ENCODE measurements around the gene DAPK2. TPM values are rescaled to one million over a fixed set of nuclear protein-coding genes. Genes with fewer than 3 reads are reported as not detected.

The DAPK2 gene
- total and polyA plus RNA-seq, 2 donors (not counting 1 experiment from before 2014, with no cell fraction given), result 8.3 to 31.9 TPM

GRCh38 chr15:63888146-63888545 lies 158.1 kb downstream of the DAPK2 start:
- ChIA-PET CTCF (interaction anchor here (0.6 to 9.0 kb wide), 6 partner anchors 58 to 1860 kb away, joined by 3 to 149 read pairs (median 8); no protein-coding TSS in a partner anchor), POLR2A (no interaction called here)
- no peaks in the 10 kb centered on the region for H3K27me3 Mint-ChIP-seq
- no peak overlapping the region for H3K9ac ChIP-seq (ENCODE audit: low read length)
- no peaks in the 10 kb centered on the region for H4K20me1 ChIP-seq (ENCODE audit: control insufficient read depth, insufficient read depth, low read length, poor library complexity, severe bottlenecking)
- H3K27me3 ChIP-seq (replicated peaks in 1 of 4; ENCODE audit: control extremely low read depth in 1 of 4, control insufficient read depth in 3 of 4, insufficient read depth in 4 of 4, low read length in 3 of 4), result no peaks in the 10 kb centered on the region
- no peak overlapping the region for H3K27ac Mint-ChIP-seq
- H3K4me2 ChIP-seq (replicated peaks; ENCODE audit: low read depth, low read length, poor library complexity, severe bottlenecking), result no peak overlapping the region
- no peak overlapping the region for H3K4me3 ChIP-seq (ENCODE audit: control extremely low read depth in 1 of 5, extremely low read depth in 1 of 5, insufficient read depth in 1 of 5, low read depth in 2 of 5, low read length in 4 of 5)
- H3K27ac ChIP-seq (ENCODE audit: low read length in 2 of 2), result no peak overlapping the region
- peaks cover 21 to 24% of the 10 kb centered on the region in 2 donors for H3K4me1 ChIP-seq (ENCODE audit: control insufficient read depth in 2 of 2, insufficient read depth in 2 of 2, low read length in 2 of 2)
- intact Hi-C loops (cut with micrococcal nuclease), result no loop called here
- WGBS (ENCODE audit: insufficient coverage), result no CpG with 5 or more reads among the region's 1 CpG
- no peak overlapping the region for H2AFZ ChIP-seq (ENCODE audit: insufficient read depth, low read depth, low read length, poor library complexity, severe bottlenecking)
- no peaks in the 10 kb centered on the region for H3K9me3 Mint-ChIP-seq (ENCODE audit: insufficient read depth)
- H3K4me3 Mint-ChIP-seq, result no peak overlapping the region
- no peaks in the 10 kb centered on the region for H3K9me3 ChIP-seq (ENCODE audit: control extremely low read depth in 1 of 3, control insufficient read depth in 2 of 3, insufficient read depth in 1 of 3, low read length in 2 of 3)
- H3K36me3 ChIP-seq (replicated peaks in 1 of 2; ENCODE audit: control extremely low read depth in 1 of 2, control insufficient read depth in 1 of 2, extremely low read depth in 1 of 2, insufficient read depth in 2 of 2, low read length in 1 of 2), result no peaks in the 10 kb centered on the region
- DNase-seq (no peak), ATAC-seq (ENCODE audit: low read depth) (no peak)
- TF ChIP-seq EZH2 (IDR thresholded peaks at IDR 0.05; ENCODE audit: borderline replicate concordance, insufficient read depth, low read depth, low read length, poor library complexity, severe bottlenecking) (no peak), CTCF (IDR thresholded peaks at IDR 0.05) (no peak)
- H3K79me2 ChIP-seq (ENCODE audit: control insufficient read depth, insufficient read depth, low read length), result no peaks in the 10 kb centered on the region
- H3K4me1 Mint-ChIP-seq, result peaks cover 30% of the 10 kb centered on the region

- H3K9me3 ChIP-seq (ENCODE audit: control extremely low read depth in 1 of 3, control insufficient read depth in 2 of 3, insufficient read depth in 1 of 3, low read length in 2 of 3), result no peaks in the 10 kb centered on the region
- no peaks in the 10 kb centered on the region for H4K20me1 ChIP-seq (ENCODE audit: control insufficient read depth, insufficient read depth, low read length, poor library complexity, severe bottlenecking)
- H3K4me1 Mint-ChIP-seq, result peaks cover 30% of the 10 kb centered on the region
- H3K27ac ChIP-seq (ENCODE audit: low read length in 2 of 2), result no peak overlapping the region
- H3K4me3 Mint-ChIP-seq, result no peak overlapping the region
- WGBS (ENCODE audit: insufficient coverage), result 39% methylated on average over 2 of the region's 6 CpGs
- H3K36me3 ChIP-seq (replicated peaks in 1 of 2; ENCODE audit: control extremely low read depth in 1 of 2, control insufficient read depth in 1 of 2, extremely low read depth in 1 of 2, insufficient read depth in 2 of 2, low read length in 1 of 2), result no peaks in the 10 kb centered on the region
- no peak overlapping the region for H3K4me3 ChIP-seq (ENCODE audit: control extremely low read depth in 1 of 5, extremely low read depth in 1 of 5, insufficient read depth in 1 of 5, low read depth in 2 of 5, low read length in 4 of 5)
- ChIA-PET CTCF (interaction anchor here (0.6 to 9.0 kb wide), 3 partner anchors 123 to 1860 kb away, joined by 3 to 149 read pairs (median 9); no protein-coding TSS in a partner anchor), POLR2A (no interaction called here)
- H3K27ac Mint-ChIP-seq, result no peak overlapping the region
- H3K79me2 ChIP-seq (ENCODE audit: control insufficient read depth, insufficient read depth, low read length), result no peaks in the 10 kb centered on the region
- DNase-seq (no peak), ATAC-seq (ENCODE audit: low read depth) (no peak)
- TF ChIP-seq CTCF (IDR thresholded peaks at IDR 0.05) (no peak), EZH2 (IDR thresholded peaks at IDR 0.05; ENCODE audit: borderline replicate concordance, insufficient read depth, low read depth, low read length, poor library complexity, severe bottlenecking) (no peak)
- intact Hi-C loops (cut with micrococcal nuclease), result no loop called here
- no peak overlapping the region for H2AFZ ChIP-seq (ENCODE audit: insufficient read depth, low read depth, low read length, poor library complexity, severe bottlenecking)
- no peaks in the 10 kb centered on the region for H3K27me3 ChIP-seq (replicated peaks in 1 of 4; ENCODE audit: control extremely low read depth in 1 of 4, control insufficient read depth in 3 of 4, insufficient read depth in 4 of 4, low read length in 3 of 4)
- H3K27me3 Mint-ChIP-seq, result no peaks in the 10 kb centered on the region
- no peaks in the 10 kb centered on the region for H3K9me3 Mint-ChIP-seq (ENCODE audit: insufficient read depth)
- no peak overlapping the region for H3K9ac ChIP-seq (ENCODE audit: low read length)
- H3K4me1 ChIP-seq (ENCODE audit: control insufficient read depth in 2 of 2, insufficient read depth in 2 of 2, low read length in 2 of 2), result peaks cover 19 to 22% of the 10 kb centered on the region in 2 donors
- H3K4me2 ChIP-seq (replicated peaks; ENCODE audit: low read depth, low read length, poor library complexity, severe bottlenecking), result no peak overlapping the region
Observed at GRCh38 chr15:63887630-63888029, 158.7 kb downstream of the DAPK2 start.

Data from B cell (primary cell).